ENCODE measurements around the gene ERP27. TPM values are rescaled to one million over a fixed set of nuclear protein-coding genes. Genes with fewer than 3 reads are reported as not detected.
A peak's percentile ranks its signal among the peaks of the same experiment; 100 is the strongest.

ERP27 gene
- polyA plus RNA-seq, 1 of the 3 experiments (the other 2 are of a cell fraction): 0.64 TPM

DNA sequence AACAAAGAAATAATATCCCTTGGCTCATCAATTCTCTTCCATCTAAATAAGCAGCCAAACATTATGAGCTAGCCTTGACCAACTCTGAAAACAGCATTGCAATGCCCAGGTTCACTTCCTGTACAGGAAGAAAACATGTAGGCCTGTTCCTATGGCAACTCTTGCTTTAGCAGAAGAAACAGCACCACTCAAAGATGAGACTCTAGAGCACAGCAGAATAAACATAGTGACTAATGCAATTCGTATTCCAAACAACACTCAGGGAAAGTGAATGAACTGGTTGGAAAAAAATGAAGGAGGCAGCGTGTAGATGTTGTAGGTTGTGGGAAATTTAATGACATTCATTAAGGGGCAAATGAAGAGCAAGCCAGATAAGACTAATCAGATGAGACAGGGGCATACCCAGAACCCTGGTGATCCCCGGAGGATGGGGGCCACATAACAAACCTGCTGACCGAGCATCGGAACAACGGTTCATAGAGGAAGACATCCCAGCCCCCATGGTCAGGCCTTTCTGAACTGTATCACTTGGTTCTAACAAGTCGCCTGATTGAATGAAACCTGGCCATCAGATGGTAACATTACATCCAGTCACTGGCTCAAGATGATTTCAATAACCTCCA lies 14.1 kb upstream of the ERP27 start (continued):
- TF ChIP-seq ELF1 (IDR thresholded peaks at IDR 0.05) (peak; percentile 50; the same call in 1 of the 2 replicates), ZBTB33 (IDR thresholded peaks at IDR 0.05; ENCODE audit: borderline replicate concordance, low read depth) (no peak), NFIC (IDR thresholded peaks at IDR 0.05; ENCODE audit: borderline replicate concordance) (no peak), REST (IDR thresholded peaks at IDR 0.05; ENCODE audit: low read depth, low read length) (no peak), TAF1 (IDR thresholded peaks at IDR 0.05; ENCODE audit: borderline replicate concordance, low read depth, low read length) (no peak), JUND (IDR thresholded peaks at IDR 0.05) (peak; percentile 54), RFX5 (IDR thresholded peaks at IDR 0.05; ENCODE audit: low read length) (no peak), FOSL2 (IDR thresholded peaks at IDR 0.05; ENCODE audit: borderline replicate concordance, low read depth) (peak; percentile 61; the same call in 1 of the 2 replicates), MEF2A (IDR thresholded peaks at IDR 0.05; ENCODE audit: borderline replicate concordance, low read depth) (no peak), GABPA (IDR thresholded peaks at IDR 0.05; ENCODE audit: low read depth) (peak; percentile 46; the same call in 1 of the 2 replicates), YY1 (IDR thresholded peaks at IDR 0.05; ENCODE audit: low read depth) (no peak)
- TF ChIP-seq, protein P1, sequence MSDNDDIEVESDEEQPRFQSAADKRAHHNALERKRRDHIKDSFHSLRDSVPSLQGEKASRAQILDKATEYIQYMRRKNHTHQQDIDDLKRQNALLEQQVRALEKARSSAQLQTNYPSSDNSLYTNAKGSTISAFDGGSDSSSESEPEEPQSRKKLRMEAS (IDR thresholded peaks at IDR 0.05; ENCODE audit: low read depth): 0 out of 2 replicates have a peak, but pooled peaks have one; percentile 30
- TF ChIP-seq, protein P2, sequence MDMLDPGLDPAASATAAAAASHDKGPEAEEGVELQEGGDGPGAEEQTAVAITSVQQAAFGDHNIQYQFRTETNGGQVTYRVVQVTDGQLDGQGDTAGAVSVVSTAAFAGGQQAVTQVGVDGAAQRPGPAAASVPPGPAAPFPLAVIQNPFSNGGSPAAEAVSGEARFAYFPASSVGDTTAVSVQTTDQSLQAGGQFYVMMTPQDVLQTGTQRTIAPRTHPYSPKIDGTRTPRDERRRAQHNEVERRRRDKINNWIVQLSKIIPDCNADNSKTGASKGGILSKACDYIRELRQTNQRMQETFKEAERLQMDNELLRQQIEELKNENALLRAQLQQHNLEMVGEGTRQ (IDR thresholded peaks at IDR 0.05; ENCODE audit: borderline replicate concordance, low read depth, low read length): no peak
- TF ChIP-seq, protein P3, sequence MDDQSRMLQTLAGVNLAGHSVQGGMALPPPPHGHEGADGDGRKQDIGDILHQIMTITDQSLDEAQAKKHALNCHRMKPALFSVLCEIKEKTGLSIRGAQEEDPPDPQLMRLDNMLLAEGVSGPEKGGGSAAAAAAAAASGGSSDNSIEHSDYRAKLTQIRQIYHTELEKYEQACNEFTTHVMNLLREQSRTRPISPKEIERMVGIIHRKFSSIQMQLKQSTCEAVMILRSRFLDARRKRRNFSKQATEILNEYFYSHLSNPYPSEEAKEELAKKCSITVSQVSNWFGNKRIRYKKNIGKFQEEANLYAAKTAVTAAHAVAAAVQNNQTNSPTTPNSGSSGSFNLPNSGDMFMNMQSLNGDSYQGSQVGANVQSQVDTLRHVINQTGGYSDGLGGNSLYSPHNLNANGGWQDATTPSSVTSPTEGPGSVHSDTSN (IDR thresholded peaks at IDR 0.05): peak; percentile 7; the same call in 1 of the 2 replicates
